Measurements from ENCODE around the gene HIVEP2.

The HIVEP2 gene

DNA sequence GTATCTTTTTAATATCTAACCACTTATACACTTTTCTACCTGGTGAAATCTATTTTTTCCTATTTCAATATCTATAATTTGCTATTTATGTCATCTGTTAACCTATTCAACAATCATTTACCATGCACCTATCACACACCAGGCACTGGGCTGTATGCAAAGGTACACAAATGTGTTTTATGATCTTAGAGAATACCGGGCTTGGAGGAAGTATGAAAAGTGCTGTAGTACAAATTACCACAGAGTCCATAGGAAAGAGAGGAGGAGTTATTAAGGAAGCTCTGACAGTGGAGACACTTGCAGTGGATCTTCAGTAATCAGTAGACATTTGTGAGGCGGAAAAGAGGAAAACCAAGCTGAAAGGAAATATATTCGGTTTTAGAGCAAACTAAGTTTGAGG, 96.0 kb downstream of the HIVEP2 start:
- no peak overlapping the region for H3K27ac ChIP-seq (ENCODE audit: low read depth, low read length)
- H3K27me3 ChIP-seq (ENCODE audit: control insufficient read depth, insufficient read depth, low read length): no peaks in the 10 kb centered on the region
- no peaks in the 10 kb centered on the region for H3K9me3 ChIP-seq (ENCODE audit: control insufficient read depth, insufficient read depth, low read depth, low read length)
- no peak overlapping the region for H3K9ac ChIP-seq (ENCODE audit: low read length)
- H3K36me3 ChIP-seq (ENCODE audit: control insufficient read depth, insufficient read depth, low read length): no peaks in the 10 kb centered on the region
- H3K4me3 ChIP-seq (ENCODE audit: low read depth, low read length): no peak overlapping the region
- H3K4me1 ChIP-seq (ENCODE audit: control insufficient read depth, insufficient read depth, low read length): peaks cover 38% of the 10 kb centered on the region

DNA sequence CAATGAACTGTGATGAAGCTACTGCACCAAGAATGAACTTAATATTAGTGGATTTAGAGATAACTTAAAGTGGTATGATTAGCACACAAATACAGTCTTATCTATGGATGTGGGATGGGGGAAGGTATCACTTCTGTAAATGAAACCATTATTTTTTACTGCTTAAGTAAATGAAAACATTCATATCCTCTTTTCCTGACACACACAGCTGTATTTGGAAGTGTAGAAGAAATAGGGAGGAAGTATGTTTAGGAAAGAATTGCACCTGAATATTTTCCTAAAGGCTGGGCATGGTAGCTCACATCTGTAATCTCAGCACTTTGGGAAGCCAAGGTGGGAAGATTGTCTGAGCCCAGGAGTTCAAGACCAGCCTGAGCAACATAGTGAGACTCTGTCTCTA, 96.8 kb downstream of the HIVEP2 start:
- Histone ChIP-seq H3K27me3 (ENCODE audit: control insufficient read depth, insufficient read depth, low read length) (no peaks in the 10 kb centered on the region), H3K4me1 (ENCODE audit: control insufficient read depth, insufficient read depth, low read length) (peaks cover 40% of the 10 kb centered on the region)

GRCh38 chr6:142846883-142847287, 98.1 kb downstream of the HIVEP2 start:
- peak overlapping the region; percentile 7; the same call in 1 of the 2 replicates for H3K27ac ChIP-seq (ENCODE audit: low read depth, low read length)
- no peaks in the 10 kb centered on the region for H3K9me3 ChIP-seq (ENCODE audit: control insufficient read depth, insufficient read depth, low read depth, low read length)
- H3K36me3 ChIP-seq (ENCODE audit: control insufficient read depth, insufficient read depth, low read length): no peaks in the 10 kb centered on the region
- H3K4me3 ChIP-seq (ENCODE audit: low read depth, low read length): no peak overlapping the region
- peaks cover 48% of the 10 kb centered on the region for H3K4me1 ChIP-seq (ENCODE audit: control insufficient read depth, insufficient read depth, low read length)
- H3K9ac ChIP-seq (ENCODE audit: low read length): no peak overlapping the region
- no peaks in the 10 kb centered on the region for H3K27me3 ChIP-seq (ENCODE audit: control insufficient read depth, insufficient read depth, low read length)

More for the DNA sequence above, 96.8 kb downstream of the HIVEP2 start:
- no peak overlapping the region for H3K4me3 ChIP-seq (ENCODE audit: low read depth, low read length)
- H3K27ac ChIP-seq (ENCODE audit: low read depth, low read length): no peak overlapping the region
- no peak overlapping the region for H3K9ac ChIP-seq (ENCODE audit: low read length)
- no peaks in the 10 kb centered on the region for H3K36me3 ChIP-seq (ENCODE audit: control insufficient read depth, insufficient read depth, low read length)
- H3K9me3 ChIP-seq (ENCODE audit: control insufficient read depth, insufficient read depth, low read depth, low read length): no peaks in the 10 kb centered on the region

GRCh38 chr6:142846459-142846831, 98.5 kb downstream of the HIVEP2 start:
- peaks cover 51% of the 10 kb centered on the region for H3K4me1 ChIP-seq (ENCODE audit: control insufficient read depth, insufficient read depth, low read length)
- no peaks in the 10 kb centered on the region for H3K36me3 ChIP-seq (ENCODE audit: control insufficient read depth, insufficient read depth, low read length)
- H3K9ac ChIP-seq (ENCODE audit: low read length): no peak overlapping the region
- H3K27ac ChIP-seq (ENCODE audit: low read depth, low read length): peak overlapping the region; percentile 7; the same call in 1 of the 2 replicates
- H3K9me3 ChIP-seq (ENCODE audit: control insufficient read depth, insufficient read depth, low read depth, low read length): no peaks in the 10 kb centered on the region
- H3K4me3 ChIP-seq (ENCODE audit: low read depth, low read length): peak overlapping the region; percentile 3; the same call in 1 of the 2 replicates
- no peaks in the 10 kb centered on the region for H3K27me3 ChIP-seq (ENCODE audit: control insufficient read depth, insufficient read depth, low read length)

DNA sequence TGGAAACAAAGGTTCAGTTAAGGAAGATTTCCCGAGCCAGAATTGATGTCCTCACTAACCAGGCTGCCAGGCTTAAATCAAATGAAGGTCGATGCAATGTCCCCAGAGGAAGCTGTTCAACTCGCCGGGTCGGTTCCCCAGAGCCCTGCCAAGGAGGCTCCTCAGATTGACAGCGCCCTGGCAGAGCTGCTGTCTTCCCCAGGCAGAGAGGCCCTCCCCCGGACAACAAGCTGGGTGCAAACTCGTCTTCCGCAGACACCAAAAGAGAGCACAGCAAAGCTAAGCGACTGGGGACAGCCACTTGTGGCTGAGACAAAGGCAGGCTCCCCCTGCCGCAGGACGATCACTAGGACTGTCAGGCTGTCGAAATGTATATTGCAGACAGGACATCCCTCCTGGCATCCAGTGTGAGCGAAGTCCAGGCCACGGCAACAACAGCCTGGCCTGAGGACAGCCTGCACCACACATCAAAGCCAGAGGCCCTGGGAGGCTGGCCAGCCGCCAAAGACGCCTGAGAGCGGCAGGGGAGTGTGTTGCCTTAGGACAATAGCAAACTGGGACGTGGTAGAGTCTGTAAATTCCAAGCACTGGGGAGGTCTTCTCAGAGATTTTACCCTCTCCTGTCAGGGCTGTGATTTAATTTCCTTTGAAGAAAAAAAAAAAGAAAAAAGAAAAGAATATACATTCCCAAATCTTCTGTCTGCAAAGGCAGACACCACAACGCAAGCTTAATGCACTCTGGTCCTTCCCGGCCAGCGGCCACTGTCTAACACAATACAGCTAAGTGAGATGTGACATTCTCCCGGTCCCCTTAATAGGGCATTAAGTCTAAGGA, 99.1 kb downstream of the HIVEP2 start:
- no peaks in the 10 kb centered on the region for H3K9me3 ChIP-seq (ENCODE audit: control insufficient read depth, insufficient read depth, low read depth, low read length)
- peak overlapping the region; percentile 33 for H3K9ac ChIP-seq (ENCODE audit: low read length)
- peaks cover 51% of the 10 kb centered on the region for H3K4me1 ChIP-seq (ENCODE audit: control insufficient read depth, insufficient read depth, low read length)
- peak overlapping the region; percentile 9; the same call in 1 of the 2 replicates for H3K4me3 ChIP-seq (ENCODE audit: low read depth, low read length)
- no peaks in the 10 kb centered on the region for H3K36me3 ChIP-seq (ENCODE audit: control insufficient read depth, insufficient read depth, low read length)
- H3K27ac ChIP-seq (ENCODE audit: low read depth, low read length): peak overlapping the region; percentile 8; the same call in 1 of the 2 replicates
- H3K27me3 ChIP-seq (ENCODE audit: control insufficient read depth, insufficient read depth, low read length): no peaks in the 10 kb centered on the region

DNA sequence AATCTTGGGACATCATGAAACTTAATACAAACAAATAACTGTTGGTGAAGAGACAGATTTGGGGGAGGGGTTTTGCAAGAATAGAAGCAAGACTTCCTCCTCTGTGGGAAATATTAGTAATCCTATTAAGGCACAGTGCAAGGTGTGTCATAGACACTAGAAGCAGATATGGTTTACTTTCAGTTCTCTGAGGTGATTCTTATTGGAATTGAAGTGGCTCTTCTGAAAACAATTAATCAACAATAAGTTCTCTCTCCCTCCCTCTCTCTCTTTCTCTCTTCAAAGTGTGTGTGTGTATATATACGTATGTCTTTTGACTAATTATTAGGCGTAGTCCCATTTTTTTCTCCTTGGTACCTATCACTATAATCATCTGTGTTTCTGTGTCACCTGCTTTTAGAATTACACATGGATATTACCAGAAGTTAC, 99.8 kb downstream of the HIVEP2 start:
- Histone ChIP-seq H3K27ac (ENCODE audit: low read depth, low read length) (peak overlapping the region; percentile 8; the same call in 1 of the 2 replicates), H3K9ac (ENCODE audit: low read length) (peak overlapping the region; percentile 33), H3K27me3 (ENCODE audit: control insufficient read depth, insufficient read depth, low read length) (no peaks in the 10 kb centered on the region), H3K4me3 (ENCODE audit: low read depth, low read length) (peak overlapping the region; percentile 9; the same call in 1 of the 2 replicates), H3K36me3 (ENCODE audit: control insufficient read depth, insufficient read depth, low read length) (no peaks in the 10 kb centered on the region), H3K4me1 (ENCODE audit: control insufficient read depth, insufficient read depth, low read length) (peaks cover 51% of the 10 kb centered on the region), H3K9me3 (ENCODE audit: control insufficient read depth, insufficient read depth, low read depth, low read length) (no peaks in the 10 kb centered on the region)

DNA sequence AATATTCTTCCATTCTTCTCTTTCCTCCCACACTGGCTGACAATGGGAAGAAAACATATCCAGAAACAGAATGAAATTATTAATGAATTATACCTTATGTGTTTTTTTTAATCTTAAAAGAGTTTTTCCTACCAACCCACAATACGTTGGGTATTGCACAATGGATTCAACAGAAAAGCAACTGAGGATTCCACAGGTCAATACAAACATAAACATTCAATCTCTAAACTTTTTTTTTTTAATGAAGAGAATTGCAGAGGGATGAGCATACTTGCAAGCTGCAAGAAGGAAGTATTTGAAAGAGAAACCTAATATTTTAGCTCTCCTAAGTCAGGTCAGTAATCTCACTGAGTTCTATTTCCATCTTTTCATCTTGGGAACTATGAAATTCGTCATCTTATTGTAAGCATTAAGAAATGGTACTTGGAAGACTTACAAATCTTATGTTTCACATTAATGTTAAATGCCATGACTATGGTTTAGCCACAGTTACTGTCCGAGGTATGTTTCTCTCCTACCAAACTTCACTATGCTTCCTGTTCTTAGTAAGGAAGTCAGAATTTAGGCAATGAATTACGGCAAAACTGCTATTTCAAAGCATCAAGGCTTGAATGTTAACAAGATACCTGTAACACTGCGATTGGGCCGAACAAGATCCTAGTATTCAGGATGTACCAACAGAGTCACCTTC, 100.8 kb downstream of the HIVEP2 start:
- Histone ChIP-seq H3K27me3 (ENCODE audit: control insufficient read depth, insufficient read depth, low read length) (no peaks in the 10 kb centered on the region), H3K4me1 (ENCODE audit: control insufficient read depth, insufficient read depth, low read length) (peaks cover 59% of the 10 kb centered on the region), H3K4me3 (ENCODE audit: low read depth, low read length) (no peak overlapping the region), H3K9ac (ENCODE audit: low read length) (no peak overlapping the region), H3K36me3 (ENCODE audit: control insufficient read depth, insufficient read depth, low read length) (no peaks in the 10 kb centered on the region), H3K9me3 (ENCODE audit: control insufficient read depth, insufficient read depth, low read depth, low read length) (no peaks in the 10 kb centered on the region), H3K27ac (ENCODE audit: low read depth, low read length) (no peak overlapping the region)

GRCh38 chr6:142843361-142843760, 101.6 kb downstream of the HIVEP2 start:
- no peak overlapping the region for H3K9ac ChIP-seq (ENCODE audit: low read length)
- H3K9me3 ChIP-seq (ENCODE audit: control insufficient read depth, insufficient read depth, low read depth, low read length): no peaks in the 10 kb centered on the region
- no peaks in the 10 kb centered on the region for H3K36me3 ChIP-seq (ENCODE audit: control insufficient read depth, insufficient read depth, low read length)
- H3K27me3 ChIP-seq (ENCODE audit: control insufficient read depth, insufficient read depth, low read length): no peaks in the 10 kb centered on the region
- H3K4me1 ChIP-seq (ENCODE audit: control insufficient read depth, insufficient read depth, low read length): peaks cover 59% of the 10 kb centered on the region
- no peak overlapping the region for H3K27ac ChIP-seq (ENCODE audit: low read depth, low read length)
- H3K4me3 ChIP-seq (ENCODE audit: low read depth, low read length): no peak overlapping the region

- H3K4me1 ChIP-seq (ENCODE audit: control insufficient read depth, insufficient read depth, low read length): peaks cover 59% of the 10 kb centered on the region
- no peaks in the 10 kb centered on the region for H3K27me3 ChIP-seq (ENCODE audit: control insufficient read depth, insufficient read depth, low read length)
- no peaks in the 10 kb centered on the region for H3K9me3 ChIP-seq (ENCODE audit: control insufficient read depth, insufficient read depth, low read depth, low read length)
- no peak overlapping the region for H3K9ac ChIP-seq (ENCODE audit: low read length)
- no peak overlapping the region for H3K27ac ChIP-seq (ENCODE audit: low read depth, low read length)
- no peaks in the 10 kb centered on the region for H3K36me3 ChIP-seq (ENCODE audit: control insufficient read depth, insufficient read depth, low read length)
- H3K4me3 ChIP-seq (ENCODE audit: low read depth, low read length): no peak overlapping the region
These were observed 102.3 kb downstream of the HIVEP2 start for GRCh38 chr6:142842418-142843261.

- Histone ChIP-seq H3K4me1 (ENCODE audit: control insufficient read depth, insufficient read depth, low read length) (peaks cover 53% of the 10 kb centered on the region), H3K27ac (ENCODE audit: low read depth, low read length) (no peak overlapping the region), H3K4me3 (ENCODE audit: low read depth, low read length) (no peak overlapping the region), H3K36me3 (ENCODE audit: control insufficient read depth, insufficient read depth, low read length) (no peaks in the 10 kb centered on the region), H3K27me3 (ENCODE audit: control insufficient read depth, insufficient read depth, low read length) (no peaks in the 10 kb centered on the region), H3K9me3 (ENCODE audit: control insufficient read depth, insufficient read depth, low read depth, low read length) (no peaks in the 10 kb centered on the region), H3K9ac (ENCODE audit: low read length) (no peak overlapping the region)
These were observed 103.1 kb downstream of the HIVEP2 start for GRCh38 chr6:142841915-142842314.

All from HUES6 (cell line).